Lower leg skin (tissue), 4 donors: ENCODE data around the gene C1orf159. TPM values are rescaled to one million over a fixed set of nuclear protein-coding genes. Genes with fewer than 3 reads are reported as not detected.
"Not testable (repeated sequence)": the region's sequence is repeated elsewhere in the genome, so short reads cannot be mapped to it uniquely, and the experiment has no call there.

Experiments
- DNase-seq, 2 donors: peaks; one replicate each; pipeline ENCODE4 v3.0.0-alpha.2; 2019; ENCODE audit warnings: low spot score in 2 of 2
- H3K4me3 ChIP-seq: fragments of 200-600 bp; sonication (generic); 2 replicates; pipeline ENCODE4 v1.5.1; 2017; ENCODE audit warnings: mild to moderate bottlenecking, low read depth; ENCODE audit not compliant: poor library complexity, severe bottlenecking
- CTCF ChIP-seq, 3 donors: fragments of 450-650 bp; IDR thresholded peaks; one replicate each; pipeline ENCODE4 v1.5.1; 2016; ENCODE audit warnings: antibody characterized with exemption in 3 of 3, mild to moderate bottlenecking in 3 of 3, moderate library complexity in 2 of 3
- POLR2A ChIP-seq, 2 donors: fragments of 450-650 bp; IDR thresholded peaks; one replicate each; pipeline ENCODE4 v1.6.1; 2016 to 2017; ENCODE audit warnings: antibody characterized with exemption in 2 of 2, mild to moderate bottlenecking in 1 of 2, moderate library complexity in 1 of 2
- WGBS, 2 donors: methylation state at CpG; one replicate each; pipeline ENCODE4 v1.1.5; 2018; 5-methylcytosine and 5-hydroxymethylcytosine counted together
- intact Hi-C: fragments of 100-400 bp; cut with DNase I; formaldehyde crosslinking; loops from one replicate; pipeline ENCODE4 v1.15.0; 2023; ENCODE audit warnings: low total_unique reads
- total RNA-seq, 4 donors: library from RNA; depleted of rRNA; stranded (reverse); fragments of >200 nt; gene quantifications; one replicate each; pipeline ENCODE4 v1.1.0, GENCODE V29; 2016

C1orf159 gene
- total RNA-seq, 4 donors from 2014 or later, result 16.1 to 36.0 (median 21.5) TPM

GRCh38 chr1:1100296-1100695, 15.6 kb downstream of the C1orf159 start:
- intact Hi-C loops, result no loop called here
- 93 to 98% methylated on average over 11 of the region's 11 CpGs for WGBS, 2 donors
- peak in 1 of 2 donors; percentile 57 for DNase-seq
- TF ChIP-seq POLR2A (IDR thresholded peaks at IDR 0.05) (no peak), CTCF (IDR thresholded peaks at IDR 0.05) (no peak)
- no peak overlapping the region for H3K4me3 ChIP-seq

GRCh38 chr1:1099506-1100183, 16.2 kb downstream of the C1orf159 start:
- intact Hi-C loops, result no loop called here
- WGBS, 2 donors, result 83 to 87% methylated on average over 4 of the region's 4 CpGs
- TF ChIP-seq CTCF (IDR thresholded peaks at IDR 0.05) (no peak), POLR2A (IDR thresholded peaks at IDR 0.05) (no peak)
- no peak overlapping the region for H3K4me3 ChIP-seq
- no peak for DNase-seq

- 89 to 95% methylated on average over 18 of the region's 18 CpGs for WGBS, 2 donors
- TF ChIP-seq CTCF (IDR thresholded peaks at IDR 0.05), result no peak
- no peak for TF ChIP-seq POLR2A (IDR thresholded peaks at IDR 0.05)
- no peak overlapping the region for H3K4me3 ChIP-seq
- DNase-seq, result peak in 1 of 2 donors; percentile 53
- intact Hi-C loops, result no loop called here
Observed at GRCh38 chr1:1098681-1099421, 17.0 kb downstream of the C1orf159 start.

- WGBS, 2 donors, result 96 to 98% methylated on average over 5 of the region's 5 CpGs
- DNase-seq, result peak in 1 of 2 donors; percentile 10
- H3K4me3 ChIP-seq, intact Hi-C loops: not testable (repeated sequence)
Observed at GRCh38 chr1:1096136-1096535, 19.8 kb downstream of the C1orf159 start.

- TF ChIP-seq POLR2A (IDR thresholded peaks at IDR 0.05), result no peak
- TF ChIP-seq CTCF (IDR thresholded peaks at IDR 0.05), result no peak
- peak in 1 of 2 donors; percentile 8 for DNase-seq
- WGBS, 2 donors, result 80 to 85% methylated on average over 7 of the region's 7 CpGs
- intact Hi-C loops, result no loop called here
- no peak overlapping the region for H3K4me3 ChIP-seq
Observed at GRCh38 chr1:1094981-1095380, 20.9 kb downstream of the C1orf159 start.

GRCh38 chr1:1093610-1093943, 22.3 kb downstream of the C1orf159 start:
- intact Hi-C loops, result no loop called here
- DNase-seq, result peak in 1 of 2 donors; percentile 76
- H3K4me3 ChIP-seq, result no peak overlapping the region
- no peak for TF ChIP-seq POLR2A (IDR thresholded peaks at IDR 0.05)
- no peak for TF ChIP-seq CTCF (IDR thresholded peaks at IDR 0.05)
- 88 to 91% methylated on average over 10 of the region's 10 CpGs for WGBS, 2 donors
